ENCODE data around the gene RAD51B.

GRCh38 chr14:68420350-68420749 is 600.8 kb downstream of the RAD51B start:
- TF ChIP-seq CTCF (conservative IDR thresholded peaks at IDR 0.05 in 1 of 2, IDR thresholded peaks at IDR 0.05 in 1 of 2; ENCODE audit: low read depth in 1 of 2, low read length in 2 of 2) = no peak
- TF ChIP-seq EZH2 (IDR thresholded peaks at IDR 0.05; ENCODE audit: low read length, missing control alignments) = no peak
